ENCODE measurements around the gene SMC4.
"Not testable (repeated sequence)": the region's sequence is repeated elsewhere in the genome, so short reads cannot be mapped to it uniquely, and the experiment has no call there.

The SMC4 gene

GRCh38 chr3:160448845-160449635, 49.6 kb downstream of the SMC4 start:
- peak; percentile 81 for DNase-seq

DNA sequence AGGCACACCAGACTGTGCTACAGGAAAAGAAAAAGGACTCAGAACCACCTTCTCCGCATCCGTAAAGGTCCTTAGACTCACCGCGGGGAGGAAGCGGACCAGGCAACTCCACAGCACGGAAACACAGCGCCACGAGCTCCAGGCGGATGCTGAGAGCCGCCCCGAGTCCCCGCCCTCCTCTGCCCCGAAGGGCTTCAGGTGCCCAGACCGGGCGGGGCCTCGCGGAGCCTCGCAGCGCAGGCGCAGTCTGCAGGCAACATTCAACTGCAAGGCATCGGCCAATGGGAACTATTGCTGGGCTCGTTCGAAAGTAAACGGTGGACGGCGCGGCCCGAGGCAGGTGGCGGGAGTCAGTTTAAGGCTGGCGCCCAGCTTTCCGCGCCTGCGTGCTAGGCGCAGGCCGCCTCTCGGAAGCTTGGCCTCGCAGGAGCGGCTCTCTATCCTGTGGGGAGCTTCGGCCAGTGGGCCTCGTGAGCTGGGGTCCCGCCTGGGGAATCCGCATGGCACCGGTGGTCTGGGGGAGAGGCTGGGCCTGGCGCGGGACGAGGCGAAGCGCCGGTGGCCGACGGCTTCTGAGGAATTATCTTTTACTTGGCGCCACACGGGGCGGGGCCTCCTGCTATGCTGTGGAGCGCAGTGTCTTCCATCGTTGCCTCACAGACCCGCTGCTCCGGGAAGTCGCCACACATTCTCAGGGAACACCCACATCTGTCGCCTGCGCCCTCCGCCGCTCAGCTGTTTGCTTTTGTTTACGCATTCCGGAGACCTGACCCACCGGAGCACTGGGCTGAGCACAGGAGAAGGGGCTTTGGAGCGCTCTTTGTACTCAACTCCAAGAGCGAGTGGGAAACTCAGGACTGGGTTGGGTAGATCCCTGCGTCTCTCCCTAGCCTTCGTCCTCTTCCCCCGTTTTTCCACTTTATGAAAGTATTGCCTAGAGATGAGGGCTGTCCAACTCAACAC, 50.5 kb downstream of the SMC4 start, which contains the start of gene TRIM59:
Gene TRIM59, minus strand, starts transcription at position 151 of the 963 bp plus-strand sequence. CDS start 10,603 bp downstream, outside the sequence.
- peak; percentile 100 for DNase-seq

DNA sequence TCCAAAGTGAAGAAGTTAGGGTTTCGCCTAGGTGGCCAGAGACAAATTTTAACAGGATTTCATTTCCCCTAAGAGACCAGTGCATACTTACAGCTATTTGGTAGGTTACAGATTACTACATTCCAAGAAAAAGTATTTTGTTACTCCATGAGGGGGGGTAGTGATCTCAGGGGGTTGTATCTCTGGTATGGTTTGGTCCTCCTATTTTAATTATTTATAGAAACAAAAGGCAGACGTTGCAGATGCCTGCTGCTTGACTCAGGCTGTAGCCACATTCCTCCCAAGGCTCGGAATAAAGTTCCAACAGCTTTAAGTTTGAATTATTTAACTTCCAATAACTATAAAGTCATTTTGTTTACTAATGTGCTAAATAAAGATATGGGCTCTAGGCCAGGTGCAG, 51.4 kb downstream of the SMC4 start:
- no peak for DNase-seq

- no peak for DNase-seq
These were observed 52.2 kb downstream of the SMC4 start for GRCh38 chr3:160451602-160452001.

DNA sequence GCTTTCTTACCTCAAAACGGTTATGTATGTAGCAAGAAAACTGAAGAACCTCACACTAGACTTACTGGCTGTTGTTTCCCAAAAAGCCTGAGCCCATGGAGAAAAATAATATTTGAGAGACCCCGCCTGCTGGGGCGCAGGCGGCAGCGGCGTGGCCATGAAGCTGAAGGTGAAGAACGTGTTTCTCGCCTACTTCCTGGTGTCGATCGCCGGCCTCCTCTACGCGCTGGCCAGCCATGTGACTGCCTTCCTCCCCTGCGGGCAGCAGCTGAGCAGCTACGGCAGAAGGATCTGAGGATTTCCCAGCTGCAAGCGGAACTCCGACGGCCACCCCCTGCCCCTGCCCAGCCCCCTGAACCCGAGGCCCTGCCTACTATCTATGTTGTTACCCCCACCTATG, 52.8 kb downstream of the SMC4 start:
- not testable (repeated sequence) for DNase-seq

DNA sequence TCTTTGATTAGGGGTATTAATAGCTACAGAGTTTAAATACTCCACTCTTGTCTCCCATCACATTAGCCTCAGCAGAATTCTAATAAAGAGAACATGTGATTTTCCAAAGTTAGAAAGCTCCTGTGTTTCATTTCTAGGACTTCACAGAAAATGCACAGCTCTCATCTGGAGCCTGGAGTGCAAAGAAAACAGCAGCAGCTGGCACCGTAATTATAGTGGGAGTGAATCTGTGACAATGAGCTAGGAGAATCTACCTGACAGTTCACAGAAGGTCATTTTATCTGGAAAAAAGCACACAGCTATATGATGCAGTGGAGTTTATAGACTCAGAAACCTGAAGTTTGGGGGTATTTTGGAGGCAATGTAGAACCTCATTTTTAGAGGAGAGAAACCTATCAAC, 55.5 kb downstream of the SMC4 start:
- DNase-seq, result no peak

GRCh38 chr3:160455846-160456245, 56.4 kb downstream of the SMC4 start:
- no peak for DNase-seq

- no peak for DNase-seq
These were observed 58.7 kb downstream of the SMC4 start for GRCh38 chr3:160458151-160458550.

DNA sequence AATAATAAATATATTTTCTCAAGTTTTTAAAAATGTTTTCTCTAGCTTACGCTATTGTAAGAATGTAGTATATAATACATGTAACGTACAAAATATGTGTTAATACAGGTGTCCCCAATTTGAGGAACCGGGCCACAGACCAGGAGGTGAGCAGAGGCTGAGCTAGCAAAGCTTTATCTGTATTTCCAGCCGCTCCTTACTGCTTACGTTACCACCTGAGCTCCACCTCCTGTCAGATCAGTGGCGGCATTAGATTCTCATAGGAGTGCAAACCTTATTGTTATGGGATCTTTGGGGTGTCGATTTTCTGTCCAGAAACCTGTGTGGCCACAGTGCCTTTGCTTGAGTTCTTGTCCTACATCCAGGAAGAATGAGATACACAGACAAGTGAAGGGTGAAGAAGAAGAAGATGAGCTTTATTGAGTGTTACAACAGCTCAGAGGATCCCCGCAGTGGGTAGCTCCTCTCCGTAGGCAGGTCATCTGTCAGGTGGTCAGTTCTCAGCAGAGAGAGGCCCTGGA, 60.1 kb downstream of the SMC4 start:
- DNase-seq, result no peak

DNA sequence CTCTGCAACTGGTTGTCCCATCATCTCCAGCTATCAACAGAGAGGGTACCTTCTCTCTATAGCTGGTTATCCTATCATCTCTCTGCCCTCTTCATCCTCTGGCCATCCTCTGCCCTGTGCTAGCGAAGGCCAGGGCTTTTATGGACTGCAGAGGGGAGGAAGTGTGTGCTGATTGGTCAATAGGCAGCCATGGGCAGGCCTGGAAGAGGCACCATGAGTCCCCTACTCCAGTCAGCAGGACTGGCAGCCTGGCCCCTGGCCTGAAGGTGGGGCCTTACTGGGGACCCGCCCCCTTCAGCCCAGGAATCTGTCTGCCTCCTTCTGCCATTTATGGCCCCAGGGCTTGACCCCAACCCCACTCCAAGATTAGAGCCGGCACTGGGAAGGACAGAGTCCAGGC, 60.6 kb downstream of the SMC4 start:
- no peak for DNase-seq

GRCh38 chr3:160464321-160464720, 64.9 kb downstream of the SMC4 start:
- DNase-seq, result no peak

DNA sequence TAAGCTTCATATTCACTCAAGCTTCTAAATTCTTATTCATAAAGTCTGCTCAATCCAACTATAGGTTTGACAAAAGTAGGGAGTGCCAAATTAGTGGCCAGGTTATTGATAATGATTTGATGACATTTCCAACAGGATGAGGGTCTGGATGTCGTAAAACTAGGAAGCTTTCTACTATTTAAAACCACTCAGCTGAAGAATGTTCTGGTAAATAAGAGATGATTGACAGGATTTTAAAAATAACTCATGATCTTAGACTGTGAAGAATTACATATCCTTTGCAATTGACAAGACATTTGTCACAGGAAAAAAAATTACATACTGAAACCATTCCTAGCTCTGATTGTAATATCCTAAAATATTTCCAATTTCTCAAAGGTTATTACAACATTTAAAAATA, 65.5 kb downstream of the SMC4 start:
- DNase-seq, result no peak

DNA sequence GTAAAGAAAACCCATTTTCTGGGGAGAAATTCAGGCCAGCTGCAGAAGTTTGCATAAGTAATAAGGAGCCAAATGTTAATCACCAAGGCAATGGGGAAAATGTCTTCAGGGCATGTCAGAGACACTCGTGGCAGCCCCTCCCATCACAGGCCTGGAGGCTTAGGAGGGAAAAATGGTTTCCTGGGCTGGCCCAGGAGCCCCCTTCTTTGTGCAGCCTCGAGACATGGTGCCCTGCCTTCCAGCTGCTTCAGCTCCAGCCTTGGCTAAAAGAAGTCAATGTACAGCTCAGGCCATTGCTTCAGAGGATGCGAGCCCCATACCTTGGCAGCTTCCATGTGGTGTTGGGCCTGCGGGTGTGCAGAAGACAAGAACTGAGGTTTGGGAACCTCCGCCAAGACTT, 70.7 kb downstream of the SMC4 start:
- DNase-seq, result no peak

GRCh38 chr3:160471892-160472291, 72.4 kb downstream of the SMC4 start:
- no peak for DNase-seq

GRCh38 chr3:160472344-160472743, 72.9 kb downstream of the SMC4 start:
- DNase-seq, result no peak

- DNase-seq, result no peak
These were observed 73.8 kb downstream of the SMC4 start for GRCh38 chr3:160473221-160473620.

DNA sequence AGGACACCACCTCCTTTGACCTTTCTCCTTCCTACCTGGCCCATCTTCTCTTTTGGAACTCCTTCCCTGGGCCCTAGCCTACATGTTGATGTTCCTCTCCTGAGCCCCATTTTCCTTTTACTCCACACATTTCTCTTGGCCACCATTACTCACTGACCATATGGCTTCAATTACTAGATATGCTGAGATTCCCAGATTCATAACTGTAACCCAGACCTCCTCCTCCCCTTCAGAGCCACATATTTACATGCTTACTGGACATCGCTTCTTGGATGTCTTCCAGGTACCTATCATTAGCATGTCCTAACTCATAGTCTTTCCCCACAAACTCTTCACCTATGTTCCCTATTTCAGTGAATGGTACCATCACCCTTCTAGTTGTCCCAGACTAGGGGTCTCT, 74.5 kb downstream of the SMC4 start:
- no peak for DNase-seq

- no peak for DNase-seq
These were observed 75.0 kb downstream of the SMC4 start for GRCh38 chr3:160474416-160474838.

DNA sequence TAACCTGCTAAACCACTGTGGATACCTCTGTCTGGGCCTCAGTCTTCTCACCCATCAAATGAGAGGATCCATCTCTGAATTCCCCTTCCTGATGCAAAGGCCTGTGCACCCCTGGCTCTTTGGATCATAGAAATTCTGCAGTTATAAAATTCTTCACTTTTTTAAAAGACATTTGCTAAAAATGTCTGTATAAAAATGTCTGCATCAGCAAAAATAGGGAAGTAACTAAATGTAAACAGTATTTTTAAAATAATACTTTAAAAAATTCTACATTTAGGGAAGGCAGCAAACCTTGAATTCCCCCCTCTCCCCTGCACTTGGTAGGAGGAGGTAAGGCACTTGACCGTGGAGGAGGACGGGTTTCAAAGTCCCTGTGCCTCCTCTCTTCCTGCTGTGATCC, 75.7 kb downstream of the SMC4 start:
- DNase-seq, result no peak

- DNase-seq, result no peak
These were observed 76.4 kb downstream of the SMC4 start for GRCh38 chr3:160475884-160476283.

GRCh38 chr3:160477750-160478149, 78.3 kb downstream of the SMC4 start:
- no peak for DNase-seq

DNA sequence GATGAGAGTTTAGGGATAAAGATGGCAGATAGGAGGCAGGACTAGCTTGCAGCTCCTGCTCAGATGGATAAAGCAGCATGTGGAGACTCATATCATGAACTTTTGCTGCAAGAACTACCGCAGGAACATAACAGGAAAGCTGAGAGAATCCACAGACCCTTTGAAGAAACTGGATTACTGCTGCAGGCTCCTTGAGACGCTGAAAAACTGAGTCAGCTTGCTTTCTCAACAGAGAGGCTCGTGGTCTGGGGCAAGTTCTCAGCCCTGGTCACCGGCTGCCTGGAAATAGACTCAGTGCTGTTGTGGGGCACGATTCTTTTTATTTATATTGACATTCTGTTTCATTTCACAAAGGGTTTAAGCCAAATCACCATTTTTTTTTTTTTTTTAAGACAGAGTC, 78.9 kb downstream of the SMC4 start:
- no peak for DNase-seq

DNA sequence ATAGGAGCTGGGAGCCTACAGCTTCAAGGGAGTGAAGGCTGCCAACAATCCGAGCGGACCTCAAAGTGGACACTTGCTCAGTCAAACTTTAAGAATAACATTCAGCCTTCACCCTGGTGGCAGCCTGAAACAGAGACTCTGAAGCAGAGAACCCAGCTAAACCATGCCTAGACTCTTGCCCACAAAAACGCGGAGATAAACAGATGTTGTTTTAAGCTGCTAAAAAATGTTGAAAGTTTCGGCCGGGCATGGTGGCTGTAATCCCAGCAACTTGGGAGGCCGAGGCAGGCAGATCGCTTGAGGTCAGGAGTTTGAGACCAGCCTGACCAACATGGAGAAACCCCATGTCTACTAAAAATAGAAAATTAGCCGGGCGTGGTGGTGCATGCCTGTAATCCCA, 79.9 kb downstream of the SMC4 start:
- no peak for DNase-seq

DNA sequence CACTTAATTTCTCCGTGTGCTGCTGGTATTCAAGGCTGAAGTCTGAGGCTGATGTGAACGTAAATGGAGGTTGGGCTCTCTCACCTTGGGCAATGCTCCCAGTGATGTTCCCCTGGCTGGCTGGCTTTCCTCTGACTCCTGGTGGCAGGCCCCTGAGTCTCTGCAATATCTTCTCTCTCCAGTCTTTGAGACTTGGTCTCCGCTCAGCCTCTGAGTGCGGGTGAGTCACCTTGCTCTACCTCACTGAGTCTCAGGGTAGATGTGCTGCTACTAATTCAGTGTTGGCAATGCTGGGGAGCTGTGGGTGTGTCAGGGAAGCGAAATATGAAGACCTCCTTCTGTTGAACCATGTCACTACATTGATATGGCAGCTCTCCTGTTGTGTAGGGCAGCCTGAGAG, 81.5 kb downstream of the SMC4 start:
- DNase-seq, result no peak

Data from RPMI8226 (cell line).